Hematopoietic multipotent progenitor cell (in vitro differentiated cells): ENCODE data around the gene CRPPA. TPM values are rescaled to one million over a fixed set of nuclear protein-coding genes. Genes with fewer than 3 reads are reported as not detected.
"Not testable (repeated sequence)": the region's sequence is repeated elsewhere in the genome, so short reads cannot be mapped to it uniquely, and the experiment has no call there.

Experiments
- DNase-seq, 3 donors: peaks; one replicate each; pipeline ENCODE4 v3.0.0-alpha.2; 2011 to 2015; ENCODE audit warnings: low read depth in 2 of 3, low spot score in 2 of 3
- total RNA-seq: library from RNA; depleted of rRNA; stranded (reverse); fragments of >200 nt; gene quantifications from one replicate; pipeline ENCODE4 v1.2.3, GENCODE V29; 2012

Gene CRPPA
- 2.7 TPM for total RNA-seq

GRCh38 chr7:16421333-16422102 lies at the start of gene CRPPA:
CRPPA (minus strand) TSS chr7:16421538; CDS start chr7:16421322, 216 bp downstream.
- DNase-seq = peak in 2 of 3 donors; percentile 46 to 58

- DNase-seq = peak in 2 of 3 donors; percentile 3 to 14
Measured at GRCh38 chr7:16465469-16466361, 44.4 kb upstream of the CRPPA start, which contains the start of gene SOSTDC1. SOSTDC1 (minus strand) TSS chr7:16465738; CDS start chr7:16465668, 70 bp downstream.

GRCh38 chr7:16463949-16464715 lies 42.8 kb upstream of the CRPPA start:
- no peak for DNase-seq

- DNase-seq = no peak
Measured at GRCh38 chr7:16463520-16463919, 42.2 kb upstream of the CRPPA start.

GRCh38 chr7:16462431-16462889 lies 41.1 kb upstream of the CRPPA start:
- DNase-seq = no peak

DNA sequence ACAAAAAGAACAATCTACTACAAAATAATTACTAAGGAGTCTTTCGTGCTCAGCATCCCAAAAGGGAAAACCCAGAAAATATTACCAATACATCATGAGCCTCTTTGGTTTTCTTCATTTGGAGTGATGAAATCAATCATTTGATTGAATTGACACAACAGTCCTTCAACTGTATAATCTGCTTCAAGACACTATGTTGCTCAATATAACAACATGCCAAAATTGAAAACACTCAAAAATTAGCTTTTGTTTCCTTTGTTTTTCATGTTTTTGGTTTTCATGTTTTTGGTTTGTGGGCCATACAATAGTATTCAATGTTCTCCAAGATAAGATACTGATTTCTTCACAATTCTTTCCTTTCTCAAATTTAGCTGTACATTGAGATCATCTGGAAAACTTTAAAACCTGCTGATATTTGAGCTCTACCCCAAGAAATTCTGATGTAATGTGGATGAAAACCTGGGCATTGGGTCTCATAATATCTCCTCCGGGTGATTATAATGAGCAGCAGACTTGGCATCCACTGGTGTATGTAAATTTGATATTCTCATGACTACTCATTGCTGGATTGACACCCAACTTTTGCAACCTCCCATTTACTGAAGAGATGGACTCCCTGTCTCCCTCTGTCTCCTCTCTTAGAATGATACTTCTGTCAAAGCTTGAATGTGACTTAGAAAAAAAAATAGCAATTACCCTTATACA lies 39.6 kb upstream of the CRPPA start:
- DNase-seq = no peak

GRCh38 chr7:16456303-16456702 lies 35.0 kb upstream of the CRPPA start:
- not testable (repeated sequence) for DNase-seq

- peak in 1 of 3 donors; percentile 34 for DNase-seq
Measured at GRCh38 chr7:16455591-16455990, 34.3 kb upstream of the CRPPA start.

GRCh38 chr7:16450366-16450765 lies 29.0 kb upstream of the CRPPA start:
- DNase-seq = no peak

DNA sequence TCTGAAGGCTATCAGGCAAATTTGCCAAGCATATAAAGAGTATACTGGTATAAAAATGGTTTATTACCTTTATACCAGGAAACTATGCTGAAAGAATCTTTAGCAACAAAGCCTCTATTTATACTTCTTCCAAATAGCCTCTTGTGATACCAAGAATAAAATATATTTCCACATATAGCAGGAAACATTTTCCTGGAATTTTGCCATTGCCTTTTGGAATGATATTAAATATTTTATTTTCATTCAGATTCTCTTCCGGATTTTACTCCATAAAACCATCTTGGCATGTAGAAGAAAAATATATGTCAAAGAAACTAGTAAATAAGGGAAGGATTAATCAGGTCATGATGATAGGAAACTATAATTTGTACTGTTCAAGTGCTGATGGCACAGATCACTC lies 26.5 kb upstream of the CRPPA start:
- no peak for DNase-seq

DNA sequence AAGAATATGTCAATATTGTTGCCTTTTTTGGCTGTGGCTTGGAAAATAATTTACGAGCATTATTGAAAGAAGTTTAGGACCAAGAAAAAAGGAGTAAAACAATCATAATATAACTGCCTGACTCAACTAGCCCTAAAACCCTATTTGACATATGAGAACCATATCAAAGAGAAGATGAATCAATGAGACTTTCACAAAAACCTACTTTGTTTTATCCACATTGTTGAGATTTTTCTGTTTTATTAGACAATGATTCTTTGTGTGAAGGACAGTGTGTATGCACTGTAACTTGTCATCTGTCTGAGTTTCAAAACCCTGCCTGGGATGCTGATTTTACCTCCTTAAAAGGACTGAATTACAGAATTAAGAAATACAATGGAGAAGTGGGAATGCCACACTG lies 25.2 kb upstream of the CRPPA start:
- no peak for DNase-seq

GRCh38 chr7:16443871-16444270 lies 22.5 kb upstream of the CRPPA start:
- not testable (repeated sequence) for DNase-seq

DNA sequence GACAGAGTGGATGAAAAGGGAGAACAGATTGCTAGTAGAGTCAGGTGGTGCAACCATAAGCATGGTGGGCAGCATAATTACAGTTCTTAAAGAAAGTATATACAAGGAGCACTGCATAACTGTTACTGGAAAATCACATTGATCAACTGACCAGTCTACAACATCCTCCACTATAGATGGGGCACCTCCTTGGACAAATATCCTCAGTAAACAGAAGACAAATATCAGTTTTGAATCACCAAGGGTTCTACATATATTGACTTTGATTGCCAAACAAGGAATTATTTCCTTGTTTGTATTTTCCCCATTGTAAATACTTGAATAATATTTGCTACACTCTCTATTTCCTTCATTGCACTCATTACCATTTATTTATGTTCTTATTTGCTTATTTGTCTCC lies 17.6 kb upstream of the CRPPA start:
- no peak for DNase-seq

GRCh38 chr7:16436306-16436705 lies 15.0 kb upstream of the CRPPA start:
- no peak for DNase-seq

DNA sequence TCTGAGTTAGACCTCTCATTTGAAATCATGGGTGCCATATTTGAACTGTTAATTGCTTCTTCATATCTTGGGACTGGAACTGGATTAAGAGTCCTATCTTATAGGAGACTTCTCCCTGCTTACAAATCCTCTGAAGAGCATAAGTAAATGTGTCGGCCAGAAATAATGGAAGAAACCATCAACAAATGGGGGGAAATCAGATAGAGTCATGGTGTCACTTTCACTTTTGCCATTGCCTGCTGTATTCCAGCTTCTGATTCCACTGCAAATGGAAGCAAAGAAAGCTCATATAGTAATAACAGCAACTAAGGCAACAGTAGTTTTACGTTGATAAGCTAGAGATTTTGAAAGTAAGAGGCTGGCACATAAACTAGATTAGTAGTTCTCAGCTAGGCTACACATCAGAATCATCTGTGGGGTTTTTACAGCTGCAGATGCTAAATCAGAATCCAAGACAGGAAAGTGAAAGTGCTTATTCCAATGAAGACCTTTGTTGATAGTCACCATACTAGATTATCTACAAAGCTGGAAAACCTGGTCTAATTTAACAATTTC lies 12.3 kb upstream of the CRPPA start:
- DNase-seq = no peak

DNA sequence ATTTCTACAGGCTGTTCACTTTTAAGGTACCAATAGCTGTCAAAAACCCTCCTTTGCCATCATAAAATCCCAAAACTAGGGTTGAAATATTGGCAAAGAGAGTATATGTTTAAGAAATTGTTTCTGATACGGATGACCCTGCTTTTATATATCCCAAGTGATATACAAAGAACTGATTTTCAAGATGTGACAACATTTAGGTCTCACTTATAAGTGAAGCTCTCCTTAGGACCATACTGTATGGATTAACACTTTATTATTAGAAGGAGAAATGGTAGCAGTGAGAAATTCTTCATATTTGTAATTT lies 11.0 kb upstream of the CRPPA start:
- DNase-seq = no peak

- DNase-seq = peak in 2 of 3 donors; percentile 49 to 75
Measured at GRCh38 chr7:16431646-16432424, 10.5 kb upstream of the CRPPA start.

- DNase-seq = no peak
Measured at GRCh38 chr7:16430133-16430532, 8.8 kb upstream of the CRPPA start.

DNA sequence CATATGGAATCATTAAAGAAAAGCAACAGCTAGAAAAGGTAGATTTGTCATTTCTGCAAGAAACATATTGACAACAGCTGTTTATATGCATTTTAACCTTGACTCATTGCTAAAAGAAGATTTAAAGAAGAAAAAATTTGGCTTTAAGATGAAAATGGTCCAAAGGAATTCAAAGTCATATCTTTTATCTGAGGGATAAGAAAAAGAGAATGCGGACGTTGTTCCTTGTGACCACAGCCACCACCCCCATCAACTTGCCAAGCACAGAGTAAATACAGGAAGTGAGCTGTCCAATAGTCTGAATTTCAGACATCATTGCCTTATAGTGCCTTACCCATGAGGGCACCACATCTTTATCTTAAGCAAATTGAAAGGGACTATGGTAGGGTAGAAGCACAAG lies 7.3 kb upstream of the CRPPA start:
- peak in 1 of 3 donors; percentile 38 for DNase-seq
